ENCODE data around the gene CD79A.

GRCh38 chr19:41880329-41880708 lies 3.2 kb downstream of the CD79A start:
- TF ChIP-seq EZH2 (IDR thresholded peaks at IDR 0.05) (no peak), POLR2AphosphoS5 (IDR thresholded peaks at IDR 0.05; ENCODE audit: borderline replicate concordance, low read depth, low read length) (no peak; the same call in 1 of the 2 replicates)
